Measurements from ENCODE around the gene MYO1E.
"Not testable (repeated sequence)": the region's sequence is repeated elsewhere in the genome, so short reads cannot be mapped to it uniquely, and the experiment has no call there.

MYO1E gene

GRCh38 chr15:59159210-59159609, 213.5 kb downstream of the MYO1E start:
- DNase-seq: no peak

GRCh38 chr15:59158701-59159034, 214.0 kb downstream of the MYO1E start:
- no peak for DNase-seq

- DNase-seq: no peak
Measured at GRCh38 chr15:59157840-59158700, 214.6 kb downstream of the MYO1E start.

GRCh38 chr15:59157396-59157795, 215.3 kb downstream of the MYO1E start:
- DNase-seq: no peak

- no peak for DNase-seq
Measured at GRCh38 chr15:59155431-59155830, 217.2 kb downstream of the MYO1E start.

- no peak for DNase-seq
Measured at GRCh38 chr15:59154243-59154642, 218.4 kb downstream of the MYO1E start.

- no peak for DNase-seq
Measured at GRCh38 chr15:59153466-59153865, 219.2 kb downstream of the MYO1E start.

GRCh38 chr15:59152694-59153450, 219.8 kb downstream of the MYO1E start:
- no peak for DNase-seq

GRCh38 chr15:59150185-59150584, 222.5 kb downstream of the MYO1E start:
- no peak for DNase-seq

- DNase-seq: no peak
Measured at GRCh38 chr15:59148153-59148833, 224.4 kb downstream of the MYO1E start.

- no peak for DNase-seq
Measured at GRCh38 chr15:59147666-59148065, 225.0 kb downstream of the MYO1E start.

- not testable (repeated sequence) for DNase-seq
Measured at GRCh38 chr15:59144594-59144993, 228.1 kb downstream of the MYO1E start.

- DNase-seq: no peak
Measured at GRCh38 chr15:59143281-59143680, 229.4 kb downstream of the MYO1E start.

- DNase-seq: no peak
Measured at GRCh38 chr15:59140422-59141226, 232.0 kb downstream of the MYO1E start.

- DNase-seq: peak; percentile 68
Measured at GRCh38 chr15:59138243-59138642, 234.4 kb downstream of the MYO1E start.

GRCh38 chr15:59137566-59137965, 235.1 kb downstream of the MYO1E start:
- peak; percentile 34 for DNase-seq

- no peak for DNase-seq
Measured at GRCh38 chr15:59133929-59134427, 238.7 kb downstream of the MYO1E start.

GRCh38 chr15:59131969-59132562, 240.6 kb downstream of the MYO1E start:
- no peak for DNase-seq

GRCh38 chr15:59131456-59131855, 241.2 kb downstream of the MYO1E start:
- DNase-seq: no peak

- DNase-seq: not testable (repeated sequence)
Measured at GRCh38 chr15:59127255-59127654, 245.4 kb downstream of the MYO1E start.

GRCh38 chr15:59125683-59126082, 247.0 kb downstream of the MYO1E start:
- DNase-seq: not testable (repeated sequence)

GRCh38 chr15:59124261-59124660, 248.4 kb downstream of the MYO1E start:
- no peak for DNase-seq

Measured in activated CD4-positive, alpha-beta T cell treated with anti-CD3 and anti-CD28 coated beads, Interleukin-10, Interleukin-2, amounts not matched to agents 100 ng/mL and 50 ng/mL, durations not matched to agents 16 hours and 8 hours (primary cell).